ENCODE measurements around the gene RCC1. TPM values are rescaled to one million over a fixed set of nuclear protein-coding genes. Genes with fewer than 3 reads are reported as not detected.
"Not testable (repeated sequence)": the region's sequence is repeated elsewhere in the genome, so short reads cannot be mapped to it uniquely, and the experiment has no call there.

The RCC1 gene
- total RNA-seq, 5 donors from 2014 or later (not counting 1 experiment from before 2014, with no cell fraction given): 13.1 to 23.2 (median 19.7) TPM

DNA sequence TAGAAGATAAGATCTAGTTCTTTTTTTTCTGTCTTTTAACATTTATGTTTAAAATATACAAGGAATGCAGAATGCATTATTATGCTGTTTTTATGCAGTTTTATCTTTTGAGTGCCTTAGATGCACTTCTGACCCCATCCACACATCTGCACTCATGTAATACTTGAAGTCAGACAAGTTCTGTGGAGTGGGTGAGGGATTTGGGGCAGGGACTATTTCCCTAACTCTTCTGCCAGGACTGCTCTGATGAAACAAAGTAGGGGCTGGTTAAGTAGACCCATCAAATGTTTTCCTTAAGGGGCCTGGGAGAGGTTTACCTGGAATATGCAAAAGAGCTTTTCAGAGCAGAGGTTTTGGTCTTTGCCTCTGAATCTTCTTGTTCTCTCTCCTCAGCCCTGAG, 58.5 kb downstream of the RCC1 start:
- Mint-ChIP-seq H3K4me3 (no peak overlapping the region), H3K4me1 (no peaks in the 10 kb centered on the region), H3K27ac (no peak overlapping the region), H3K9me3 (no peaks in the 10 kb centered on the region), H3K27me3 (no peaks in the 10 kb centered on the region), H3K36me3 (peaks cover 45% of the 10 kb centered on the region)
- Histone ChIP-seq H3K4me3 (ENCODE audit: control insufficient read depth in 1 of 2, extremely low read depth in 1 of 2, low read length in 1 of 2) (no peak overlapping the region), H3K36me3 (ENCODE audit: control insufficient read depth in 2 of 2, extremely low read depth in 1 of 2, insufficient read depth in 1 of 2, low read length in 1 of 2) (peaks cover 24 to 84% of the 10 kb centered on the region in 2 donors), H3K27me3 (replicated peaks in 1 of 2; ENCODE audit: control insufficient read depth in 2 of 2, extremely low read depth in 1 of 2, insufficient read depth in 2 of 2, low read length in 1 of 2) (no peaks in the 10 kb centered on the region), H3K9me3 (no peaks in the 10 kb centered on the region), H3K4me1 (ENCODE audit: control insufficient read depth in 1 of 2, extremely low read depth in 1 of 2, insufficient read depth in 2 of 2, low read length in 2 of 2) (no peaks in the 10 kb centered on the region), H3K27ac (ENCODE audit: low read length) (no peak overlapping the region)
- CTCF ChIA-PET: no interaction called here
- DNase-seq (no peak), ATAC-seq (replicated peaks in 1 of 4) (no peak)
- POLR2A ChIA-PET: interaction anchor here in 1 of 2 donors (0.5 kb wide), 1 partner anchor 81 kb away, joined by 4 read pairs; no protein-coding TSS in a partner anchor

GRCh38 chr1:28565040-28565439, 59.2 kb downstream of the RCC1 start:
- ATAC-seq (replicated peaks in 1 of 4) (no peak), DNase-seq (no peak)
- Histone ChIP-seq H3K4me1 (ENCODE audit: control insufficient read depth in 1 of 2, extremely low read depth in 1 of 2, insufficient read depth in 2 of 2, low read length in 2 of 2) (no peaks in the 10 kb centered on the region), H3K27ac (ENCODE audit: low read length) (no peak overlapping the region), H3K9me3 (no peaks in the 10 kb centered on the region), H3K36me3 (ENCODE audit: control insufficient read depth in 2 of 2, extremely low read depth in 1 of 2, insufficient read depth in 1 of 2, low read length in 1 of 2) (peaks cover 22 to 80% of the 10 kb centered on the region in 2 donors), H3K27me3 (replicated peaks in 1 of 2; ENCODE audit: control insufficient read depth in 2 of 2, extremely low read depth in 1 of 2, insufficient read depth in 2 of 2, low read length in 1 of 2) (no peaks in the 10 kb centered on the region), H3K4me3 (ENCODE audit: control insufficient read depth in 1 of 2, extremely low read depth in 1 of 2, low read length in 1 of 2) (no peak overlapping the region)
- ChIA-PET CTCF (no interaction called here), POLR2A (interaction anchor here in 1 of 2 donors (0.6 kb wide), 1 partner anchor 14 kb away, joined by 3 read pairs; no protein-coding TSS in a partner anchor)
- Mint-ChIP-seq H3K36me3 (peaks cover 41% of the 10 kb centered on the region), H3K27me3 (no peaks in the 10 kb centered on the region), H3K9me3 (no peaks in the 10 kb centered on the region), H3K4me3 (no peak overlapping the region), H3K27ac (no peak overlapping the region), H3K4me1 (no peaks in the 10 kb centered on the region)
- WGBS (ENCODE audit: insufficient coverage): 100% methylated on average over 1 of the region's 7 CpGs

GRCh38 chr1:28565726-28566125, 59.9 kb downstream of the RCC1 start:
- peaks cover 18 to 78% of the 10 kb centered on the region in 2 donors for H3K36me3 ChIP-seq (ENCODE audit: control insufficient read depth in 2 of 2, extremely low read depth in 1 of 2, insufficient read depth in 1 of 2, low read length in 1 of 2)
- Mint-ChIP-seq H3K27ac (no peak overlapping the region), H3K4me1 (no peaks in the 10 kb centered on the region), H3K36me3 (peaks cover 36% of the 10 kb centered on the region), H3K27me3 (no peaks in the 10 kb centered on the region), H3K4me3 (no peak overlapping the region), H3K9me3 (no peaks in the 10 kb centered on the region)
- CTCF ChIA-PET: interaction anchor here in 1 of 2 donors (0.7 kb wide), 1 partner anchor 672 kb away, joined by 3 read pairs; no protein-coding TSS in a partner anchor
- no peak for ATAC-seq (replicated peaks in 1 of 4)
- H3K27ac ChIP-seq (ENCODE audit: low read length): no peak overlapping the region
- H3K9me3 ChIP-seq: no peaks in the 10 kb centered on the region
- H3K27me3 ChIP-seq (replicated peaks in 1 of 2; ENCODE audit: control insufficient read depth in 2 of 2, extremely low read depth in 1 of 2, insufficient read depth in 2 of 2, low read length in 1 of 2): no peaks in the 10 kb centered on the region
- H3K4me1 ChIP-seq (ENCODE audit: control insufficient read depth in 1 of 2, extremely low read depth in 1 of 2, insufficient read depth in 2 of 2, low read length in 2 of 2): no peaks in the 10 kb centered on the region
- no peak for DNase-seq
- WGBS (ENCODE audit: insufficient coverage): 94% methylated on average over 3 of the region's 6 CpGs
- POLR2A ChIA-PET: interaction anchor here in 1 of 2 donors (0.6 to 0.7 kb wide), 2 partner anchors 14 to 477 kb away, joined by 3 to 6 read pairs; no protein-coding TSS in a partner anchor
- no peak overlapping the region for H3K4me3 ChIP-seq (ENCODE audit: control insufficient read depth in 1 of 2, extremely low read depth in 1 of 2, low read length in 1 of 2)

- WGBS (ENCODE audit: insufficient coverage): no CpG with 5 or more reads among the region's 2 CpGs
- Histone ChIP-seq H3K36me3 (ENCODE audit: control insufficient read depth in 2 of 2, extremely low read depth in 1 of 2, insufficient read depth in 1 of 2, low read length in 1 of 2) (peaks cover 15 to 77% of the 10 kb centered on the region in 2 donors), H3K27me3 (replicated peaks in 1 of 2; ENCODE audit: control insufficient read depth in 2 of 2, extremely low read depth in 1 of 2, insufficient read depth in 2 of 2, low read length in 1 of 2) (no peaks in the 10 kb centered on the region), H3K27ac (ENCODE audit: low read length) (no peak overlapping the region), H3K4me3 (ENCODE audit: control insufficient read depth in 1 of 2, extremely low read depth in 1 of 2, low read length in 1 of 2) (no peak overlapping the region), H3K4me1 (ENCODE audit: control insufficient read depth in 1 of 2, extremely low read depth in 1 of 2, insufficient read depth in 2 of 2, low read length in 2 of 2) (no peaks in the 10 kb centered on the region), H3K9me3 (no peaks in the 10 kb centered on the region)
- Mint-ChIP-seq H3K9me3 (no peaks in the 10 kb centered on the region), H3K27ac (no peak overlapping the region), H3K4me1 (no peaks in the 10 kb centered on the region), H3K36me3 (peaks cover 36% of the 10 kb centered on the region), H3K4me3 (no peak overlapping the region), H3K27me3 (no peaks in the 10 kb centered on the region)
- ATAC-seq (replicated peaks in 1 of 4) (no peak), DNase-seq (no peak)
- ChIA-PET CTCF (interaction anchor here in 1 of 2 donors (0.6 kb wide), 1 partner anchor 632 kb away, joined by 3 read pairs; no protein-coding TSS in a partner anchor), POLR2A (interaction anchor here in 1 of 2 donors (0.6 kb wide), 1 partner anchor 347 kb away, joined by 4 read pairs; the partner anchor contains the start of gene EPB41)
Measured at GRCh38 chr1:28566931-28567330, 61.1 kb downstream of the RCC1 start.

DNA sequence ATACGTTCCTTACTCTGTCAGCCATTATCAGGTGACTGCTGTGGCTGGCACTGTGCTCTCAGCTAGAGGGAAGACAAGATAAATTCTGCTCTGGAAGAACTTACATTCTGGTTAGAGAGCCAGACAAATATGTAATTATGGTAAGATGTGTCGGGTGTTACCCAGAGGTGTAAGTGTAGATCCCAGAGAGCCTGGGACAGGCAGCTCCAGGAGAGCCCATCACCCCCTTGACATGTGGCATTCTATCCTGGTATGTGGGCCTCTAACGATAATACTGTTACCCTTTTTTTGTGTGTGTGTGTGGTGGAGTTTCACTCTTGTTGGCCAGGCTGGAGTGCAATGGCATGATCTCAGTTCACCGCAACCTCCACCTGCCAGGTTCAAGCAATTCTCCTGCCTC, 66.1 kb downstream of the RCC1 start:
- Histone ChIP-seq H3K27ac (ENCODE audit: low read length) (no peak overlapping the region), H3K4me3 (ENCODE audit: control insufficient read depth in 1 of 2, extremely low read depth in 1 of 2, low read length in 1 of 2) (no peak overlapping the region), H3K27me3 (replicated peaks in 1 of 2; ENCODE audit: control insufficient read depth in 2 of 2, extremely low read depth in 1 of 2, insufficient read depth in 2 of 2, low read length in 1 of 2) (no peaks in the 10 kb centered on the region), H3K4me1 (ENCODE audit: control insufficient read depth in 1 of 2, extremely low read depth in 1 of 2, insufficient read depth in 2 of 2, low read length in 2 of 2) (no peaks in the 10 kb centered on the region), H3K9me3 (no peaks in the 10 kb centered on the region), H3K36me3 (ENCODE audit: control insufficient read depth in 2 of 2, extremely low read depth in 1 of 2, insufficient read depth in 1 of 2, low read length in 1 of 2) (peaks cover 15 to 63% of the 10 kb centered on the region in 2 donors)
- DNase-seq (no peak), ATAC-seq (replicated peaks in 1 of 4) (no peak)
- WGBS (ENCODE audit: insufficient coverage): 90% methylated on average over 2 of the region's 4 CpGs
- H3K4me1 Mint-ChIP-seq: peaks cover 0 to under 1% (median 0%) of the 10 kb centered on the region in 3 donors
- H3K27me3 Mint-ChIP-seq: no peaks in the 10 kb centered on the region
- no peak overlapping the region for H3K4me3 Mint-ChIP-seq
- H3K27ac Mint-ChIP-seq: no peak overlapping the region
- POLR2A ChIA-PET: no interaction called here
- no peaks in the 10 kb centered on the region for H3K9me3 Mint-ChIP-seq
- peaks cover 28% of the 10 kb centered on the region for H3K36me3 Mint-ChIP-seq
- CTCF ChIA-PET: no interaction called here

DNA sequence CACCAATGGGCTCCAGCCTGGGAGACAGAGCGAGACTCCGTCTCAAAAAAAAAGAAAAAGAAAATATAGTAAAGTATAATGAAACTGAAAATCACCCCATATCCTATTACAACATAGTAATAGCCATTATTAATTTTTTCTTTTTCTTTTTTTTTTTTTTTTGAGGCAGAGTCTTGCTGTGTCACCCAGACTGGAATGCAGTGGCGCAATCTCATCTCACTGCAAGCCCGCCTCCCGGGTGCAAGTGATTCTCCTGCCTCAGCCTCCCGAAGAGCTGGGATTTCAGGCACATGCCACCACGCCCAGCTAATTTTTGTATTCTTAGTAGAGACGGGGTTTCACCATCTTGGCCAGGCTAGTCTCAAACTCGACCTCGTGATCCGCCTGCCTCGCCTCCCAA, 67.0 kb downstream of the RCC1 start:
- ATAC-seq (replicated peaks in 1 of 4); H3K9me3 ChIP-seq; H3K4me3 Mint-ChIP-seq; H3K4me1 ChIP-seq (ENCODE audit: control insufficient read depth in 1 of 2, extremely low read depth in 1 of 2, insufficient read depth in 2 of 2, low read length in 2 of 2); H3K9me3 Mint-ChIP-seq; DNase-seq; POLR2A ChIA-PET; H3K27ac ChIP-seq (ENCODE audit: low read length); H3K4me1 Mint-ChIP-seq; H3K4me3 ChIP-seq (ENCODE audit: control insufficient read depth in 1 of 2, extremely low read depth in 1 of 2, low read length in 1 of 2); H3K27ac Mint-ChIP-seq; H3K27me3 ChIP-seq (replicated peaks in 1 of 2; ENCODE audit: control insufficient read depth in 2 of 2, extremely low read depth in 1 of 2, insufficient read depth in 2 of 2, low read length in 1 of 2); H3K27me3 Mint-ChIP-seq; CTCF ChIA-PET: not testable (repeated sequence)
- WGBS (ENCODE audit: insufficient coverage): 100% methylated on average over 5 of the region's 12 CpGs
- H3K36me3 Mint-ChIP-seq: peaks cover 30% of the 10 kb centered on the region
- peaks cover 14 to 63% of the 10 kb centered on the region in 2 donors for H3K36me3 ChIP-seq (ENCODE audit: control insufficient read depth in 2 of 2, extremely low read depth in 1 of 2, insufficient read depth in 1 of 2, low read length in 1 of 2)
